GM12891 (cell line): ENCODE data around the gene C19orf81.

Experiments
- POLR2A ChIP-seq: IDR thresholded peaks from 2 replicates; pipeline ENCODE4 v1.6.1; 2011; ENCODE audit warnings: low read depth, low read length, control low read depth
- TAF1 ChIP-seq: IDR thresholded peaks from 2 replicates; pipeline ENCODE4 v1.6.1; 2011; ENCODE audit warnings: low read depth, low read length, control low read depth

GRCh38 chr19:50697414-50698124 lies 48.3 kb downstream of the C19orf81 start:
- no peak for TF ChIP-seq POLR2A
- TF ChIP-seq TAF1: no peak
